BE2C (cell line): Measurements from ENCODE around the gene MCL1.
"Not testable (repeated sequence)": the region's sequence is repeated elsewhere in the genome, so short reads cannot be mapped to it uniquely, and the experiment has no call there.

Experiments
- DNase-seq: peaks from one replicate; pipeline ENCODE4 v3.0.0-alpha.2; 2020
- H3K27me3 ChIP-seq: fragments of 250-450 bp; sonication (Bioruptor Pico); 2 replicates; pipeline ENCODE4 v1.5.1; 2020; ENCODE audit warnings: mild to moderate bottlenecking
- H3K36me3 ChIP-seq: fragments of 250-450 bp; sonication (Bioruptor Pico); 2 replicates; pipeline ENCODE4 v1.5.1; 2020; ENCODE audit warnings: mild to moderate bottlenecking
- H3K4me1 ChIP-seq: fragments of 250-450 bp; sonication (Bioruptor Pico); 2 replicates; pipeline ENCODE4 v1.5.1; 2020
- H3K4me3 ChIP-seq: 2 replicates; pipeline ENCODE4 v1.5.1; 2011; ENCODE audit warnings: low read depth, low read length
- H3K9me3 ChIP-seq: fragments of 250-450 bp; sonication (Bioruptor Pico); 2 replicates; pipeline ENCODE4 v1.5.1; 2020
- TF ChIP-seq, protein P1 (sequence below): IDR thresholded peaks from 2 replicates; pipeline ENCODE4 v1.5.1; 2012; ENCODE audit warnings: mild to moderate bottlenecking, low read depth, low read length

Gene MCL1

DNA sequence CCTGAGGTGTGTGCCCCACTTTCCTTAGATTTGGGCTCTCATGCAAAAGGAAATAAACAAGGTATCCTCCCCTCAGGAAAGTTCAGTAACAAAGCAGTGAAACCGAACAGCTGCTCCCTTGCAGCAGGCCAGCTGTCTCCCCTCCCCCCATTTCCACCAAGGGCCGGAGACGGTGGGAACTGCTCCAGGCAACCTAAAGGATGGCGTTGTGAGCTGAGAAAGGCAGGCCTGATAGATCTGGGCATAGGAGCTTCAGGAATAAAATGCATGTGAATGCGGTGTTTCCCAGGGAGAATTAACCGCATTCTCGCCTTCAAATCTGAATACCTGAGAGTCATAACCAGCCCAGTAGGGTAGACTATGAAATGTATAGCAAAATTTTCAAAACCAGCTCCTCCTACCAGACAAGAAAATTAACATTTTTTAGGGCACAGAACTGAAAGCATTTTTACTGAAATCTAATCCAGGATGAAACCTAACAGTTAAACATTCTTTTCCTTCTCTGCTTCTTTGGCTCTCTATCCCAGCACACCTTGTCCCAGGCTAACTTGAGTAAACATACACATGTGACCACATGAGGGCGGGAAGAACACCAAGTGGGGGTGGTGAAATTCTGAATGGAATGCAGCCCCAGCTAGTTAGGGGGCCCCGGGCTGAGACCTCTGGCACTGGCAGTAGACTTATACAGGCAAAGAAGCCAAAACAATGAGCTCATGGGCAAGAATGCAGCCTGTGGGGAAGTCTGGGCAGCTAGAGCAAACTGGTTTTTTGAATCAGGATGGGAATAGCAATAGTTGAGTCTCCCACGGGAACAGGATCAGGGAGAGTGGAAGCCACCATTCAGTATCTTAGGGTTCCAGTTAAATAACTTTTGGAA, 11.5 kb downstream of the MCL1 start:
- Histone ChIP-seq H3K27me3 (no peaks in the 10 kb centered on the region), H3K4me3 (peak overlapping the region; percentile 28), H3K9me3 (no peaks in the 10 kb centered on the region), H3K36me3 (peaks cover 13% of the 10 kb centered on the region), H3K4me1 (peaks cover 30% of the 10 kb centered on the region)
- DNase-seq: peak; percentile 85
- TF ChIP-seq, protein P1, sequence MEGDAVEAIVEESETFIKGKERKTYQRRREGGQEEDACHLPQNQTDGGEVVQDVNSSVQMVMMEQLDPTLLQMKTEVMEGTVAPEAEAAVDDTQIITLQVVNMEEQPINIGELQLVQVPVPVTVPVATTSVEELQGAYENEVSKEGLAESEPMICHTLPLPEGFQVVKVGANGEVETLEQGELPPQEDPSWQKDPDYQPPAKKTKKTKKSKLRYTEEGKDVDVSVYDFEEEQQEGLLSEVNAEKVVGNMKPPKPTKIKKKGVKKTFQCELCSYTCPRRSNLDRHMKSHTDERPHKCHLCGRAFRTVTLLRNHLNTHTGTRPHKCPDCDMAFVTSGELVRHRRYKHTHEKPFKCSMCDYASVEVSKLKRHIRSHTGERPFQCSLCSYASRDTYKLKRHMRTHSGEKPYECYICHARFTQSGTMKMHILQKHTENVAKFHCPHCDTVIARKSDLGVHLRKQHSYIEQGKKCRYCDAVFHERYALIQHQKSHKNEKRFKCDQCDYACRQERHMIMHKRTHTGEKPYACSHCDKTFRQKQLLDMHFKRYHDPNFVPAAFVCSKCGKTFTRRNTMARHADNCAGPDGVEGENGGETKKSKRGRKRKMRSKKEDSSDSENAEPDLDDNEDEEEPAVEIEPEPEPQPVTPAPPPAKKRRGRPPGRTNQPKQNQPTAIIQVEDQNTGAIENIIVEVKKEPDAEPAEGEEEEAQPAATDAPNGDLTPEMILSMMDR: no peak; the same call in 1 of the 2 replicates

- H3K9me3 ChIP-seq: no peaks in the 10 kb centered on the region
- no peaks in the 10 kb centered on the region for H3K27me3 ChIP-seq
- 0 out of 2 replicates have a peak overlapping the region, but pooled peaks have one; percentile 28 for H3K4me3 ChIP-seq
- TF ChIP-seq, protein P1: no peak
- H3K36me3 ChIP-seq: peaks cover 7% of the 10 kb centered on the region
- no peak for DNase-seq
- H3K4me1 ChIP-seq: peaks cover 36% of the 10 kb centered on the region
These were observed 12.1 kb downstream of the MCL1 start for GRCh38 chr1:150567341-150567716.

DNA sequence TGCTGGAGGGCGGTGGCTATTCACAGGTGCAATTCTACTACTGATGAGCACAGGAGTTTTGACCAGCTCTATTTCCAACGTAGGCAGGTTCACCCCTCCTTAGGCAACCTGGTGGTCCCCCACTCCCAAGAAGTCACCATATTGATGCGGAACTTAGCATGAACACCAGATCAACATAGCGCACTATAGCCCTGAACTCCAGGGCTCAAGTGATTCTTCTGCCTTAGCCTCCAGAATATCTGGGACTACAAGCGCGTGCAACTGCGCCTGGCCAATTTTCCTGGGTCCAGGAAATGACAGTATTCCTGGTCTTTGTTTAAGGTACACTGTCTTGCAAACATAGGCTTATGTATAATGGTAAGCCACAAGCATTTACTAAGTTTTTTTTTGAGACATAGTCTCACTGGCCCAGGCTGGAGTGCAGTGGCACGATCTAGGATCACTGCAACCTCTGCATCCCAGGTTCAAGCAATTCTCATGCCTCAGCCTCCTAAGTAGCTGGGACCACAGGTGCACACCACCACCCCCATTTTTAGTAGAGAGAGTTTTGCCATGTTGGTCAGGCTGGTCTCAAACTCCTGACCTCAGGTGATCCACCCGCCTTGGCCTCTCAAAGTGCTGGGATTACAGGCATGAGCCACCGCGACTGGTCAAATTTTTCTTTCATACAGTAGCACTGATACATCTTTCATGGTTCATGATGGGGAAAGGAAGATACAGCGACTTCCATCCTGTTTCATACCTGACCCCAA, 12.6 kb downstream of the MCL1 start:
- Histone ChIP-seq H3K4me3 (no peak overlapping the region), H3K9me3 (no peaks in the 10 kb centered on the region), H3K36me3 (peaks cover 4% of the 10 kb centered on the region), H3K4me1 (peaks cover 37% of the 10 kb centered on the region), H3K27me3 (no peaks in the 10 kb centered on the region)
- no peak for DNase-seq
- TF ChIP-seq, protein P1: no peak

GRCh38 chr1:150565240-150565991, 14.0 kb downstream of the MCL1 start:
- not testable (repeated sequence) for DNase-seq, H3K27me3 ChIP-seq, H3K4me3 ChIP-seq, H3K36me3 ChIP-seq, H3K9me3 ChIP-seq
- H3K4me1 ChIP-seq: peaks cover 37% of the 10 kb centered on the region

DNA sequence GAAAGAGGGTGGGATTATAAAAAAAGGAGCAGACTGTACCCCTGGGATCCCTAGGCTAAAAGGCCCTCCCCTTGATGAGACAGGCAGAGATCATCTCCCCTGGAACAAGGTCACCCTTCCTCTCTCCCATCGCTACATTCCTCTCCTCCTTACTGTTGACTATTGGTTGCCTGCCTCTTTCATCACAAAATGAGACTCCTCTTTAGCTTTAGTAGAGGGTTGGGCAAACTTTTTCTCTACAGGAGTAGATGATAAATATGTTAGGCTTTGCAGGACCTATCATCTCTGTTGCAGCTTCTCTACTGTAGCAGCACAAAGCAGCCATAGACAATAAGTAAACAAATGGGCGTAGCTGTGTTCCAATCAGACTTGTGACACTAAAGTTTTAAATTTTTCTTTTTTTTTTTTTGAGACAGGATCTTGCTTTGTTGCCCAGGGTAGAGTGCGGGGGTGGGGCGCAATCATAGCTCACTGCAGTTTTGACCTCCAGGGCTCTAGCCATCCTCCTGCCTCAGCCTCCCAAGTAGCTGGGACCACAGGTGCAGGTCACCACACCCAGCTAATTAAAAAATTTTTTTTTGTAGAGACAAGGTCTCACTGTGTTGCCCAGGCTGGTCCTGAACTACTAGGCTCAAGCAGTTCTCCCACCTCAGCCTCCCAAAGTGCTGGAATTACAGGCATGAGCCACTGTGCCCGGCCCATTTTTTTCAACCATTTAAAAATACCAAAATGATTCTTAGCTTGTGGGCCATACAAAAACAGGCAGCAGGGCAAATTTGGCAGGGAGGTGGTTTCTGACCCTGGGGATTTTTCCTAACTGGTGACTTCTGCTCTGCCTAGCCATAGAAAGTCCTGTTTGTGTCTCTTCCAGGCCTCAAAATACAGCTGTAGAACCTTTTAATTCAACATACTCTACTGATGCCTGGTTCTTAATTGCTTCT, 15.1 kb downstream of the MCL1 start:
- TF ChIP-seq, protein P1: no peak
- Histone ChIP-seq H3K27me3 (no peaks in the 10 kb centered on the region), H3K4me1 (peaks cover 37% of the 10 kb centered on the region), H3K9me3 (no peaks in the 10 kb centered on the region), H3K4me3 (no peak overlapping the region), H3K36me3 (no peaks in the 10 kb centered on the region)
- no peak for DNase-seq
